ENCODE results near the gene PPP6R2. TPM values are rescaled to one million over a fixed set of nuclear protein-coding genes. Genes with fewer than 3 reads are reported as not detected.
"Not testable (repeated sequence)": the region's sequence is repeated elsewhere in the genome, so short reads cannot be mapped to it uniquely, and the experiment has no call there.

Gene PPP6R2
- total RNA-seq, 1 donor from 2014 or later: 87.9 TPM

GRCh38 chr22:50376085-50376651 is 33.0 kb downstream of the PPP6R2 start:
- Mint-ChIP-seq H3K4me3 (ENCODE audit: low read depth) (no peak overlapping the region), H3K4me1 (ENCODE audit: low read depth) (no peaks in the 10 kb centered on the region), H3K9me3 (ENCODE audit: low read depth) (no peaks in the 10 kb centered on the region), H3K36me3 (ENCODE audit: insufficient read depth) (peaks cover 36% of the 10 kb centered on the region), H3K27me3 (no peaks in the 10 kb centered on the region), H3K27ac (no peak overlapping the region)
- no peak for TF ChIP-seq CTCF (IDR thresholded peaks at IDR 0.05; ENCODE audit: unreplicated experiment)
- DNase-seq (ENCODE audit: low spot score, unreplicated experiment): no peak

- DNase-seq (ENCODE audit: low spot score, unreplicated experiment); H3K27me3 Mint-ChIP-seq; H3K27ac Mint-ChIP-seq; H3K9me3 Mint-ChIP-seq (ENCODE audit: low read depth); H3K4me3 Mint-ChIP-seq (ENCODE audit: low read depth); H3K4me1 Mint-ChIP-seq (ENCODE audit: low read depth): not testable (repeated sequence)
- peaks cover 20% of the 10 kb centered on the region for H3K36me3 Mint-ChIP-seq (ENCODE audit: insufficient read depth)
Observed at GRCh38 chr22:50381021-50381555, 38.0 kb downstream of the PPP6R2 start.

- TF ChIP-seq CTCF (IDR thresholded peaks at IDR 0.05; ENCODE audit: unreplicated experiment): no peak
- H3K36me3 Mint-ChIP-seq (ENCODE audit: insufficient read depth): peaks cover 35% of the 10 kb centered on the region
- H3K27me3 Mint-ChIP-seq: no peaks in the 10 kb centered on the region
- H3K27ac Mint-ChIP-seq: peak overlapping the region; percentile 33
- H3K9me3 Mint-ChIP-seq (ENCODE audit: low read depth): no peaks in the 10 kb centered on the region
- peaks cover 34% of the 10 kb centered on the region for H3K4me1 Mint-ChIP-seq (ENCODE audit: low read depth)
- H3K4me3 Mint-ChIP-seq (ENCODE audit: low read depth): peak overlapping the region; percentile 52
- DNase-seq (ENCODE audit: low spot score, unreplicated experiment): no peak
Observed at GRCh38 chr22:50396751-50397370, 53.7 kb downstream of the PPP6R2 start.

- not testable (repeated sequence) for H3K9me3 Mint-ChIP-seq (ENCODE audit: low read depth); DNase-seq (ENCODE audit: low spot score, unreplicated experiment); H3K27me3 Mint-ChIP-seq
- Mint-ChIP-seq H3K27ac (peak overlapping the region; percentile 33), H3K4me3 (ENCODE audit: low read depth) (peak overlapping the region; percentile 52), H3K36me3 (ENCODE audit: insufficient read depth) (peaks cover 36% of the 10 kb centered on the region), H3K4me1 (ENCODE audit: low read depth) (peaks cover 34% of the 10 kb centered on the region)
Observed at GRCh38 chr22:50397371-50398060, 54.4 kb downstream of the PPP6R2 start.

GRCh38 chr22:50398831-50399648 is 55.9 kb downstream of the PPP6R2 start:
- DNase-seq (ENCODE audit: low spot score, unreplicated experiment): no peak
- H3K27me3 Mint-ChIP-seq: no peaks in the 10 kb centered on the region
- no peak for TF ChIP-seq CTCF (IDR thresholded peaks at IDR 0.05; ENCODE audit: unreplicated experiment)
- peaks cover 31% of the 10 kb centered on the region for H3K36me3 Mint-ChIP-seq (ENCODE audit: insufficient read depth)
- no peaks in the 10 kb centered on the region for H3K9me3 Mint-ChIP-seq (ENCODE audit: low read depth)
- no peak overlapping the region for H3K27ac Mint-ChIP-seq
- H3K4me1 Mint-ChIP-seq (ENCODE audit: low read depth): peaks cover 30% of the 10 kb centered on the region
- H3K4me3 Mint-ChIP-seq (ENCODE audit: low read depth): no peak overlapping the region
